HepG2 (cell line): Measurements from ENCODE around the gene ARRDC1. TPM values are rescaled to one million over a fixed set of nuclear protein-coding genes. Genes with fewer than 3 reads are reported as not detected.

Source experiments
- CHCHD3 ChIP-seq: sonication (generic); formaldehyde crosslinking; IDR thresholded peaks from 2 replicates; pipeline ENCODE4 v1.8.0; 2022; ENCODE audit warnings: mild to moderate bottlenecking, missing genetic modification reagents, moderate library complexity
- HOXA7 ChIP-seq: sonication (generic); formaldehyde crosslinking; IDR thresholded peaks from 2 replicates; pipeline ENCODE4 v1.8.1; 2022; ENCODE audit warnings: mild to moderate bottlenecking, missing genetic modification reagents, moderate library complexity
- IKZF1 ChIP-seq: fragments of 450-650 bp; IDR thresholded peaks from 2 replicates; pipeline ENCODE4 v1.7.1; 2016
- TRIM22 ChIP-seq: fragments of 450-650 bp; IDR thresholded peaks from 2 replicates; pipeline ENCODE4 v1.6.1; 2017
- ZBTB33 ChIP-seq: sonication (generic); formaldehyde crosslinking; IDR thresholded peaks from 2 replicates; pipeline ENCODE4 v1.4.0; 2020; ENCODE audit warnings: missing genetic modification reagents
- ZNF160 ChIP-seq: sonication (generic); formaldehyde crosslinking; IDR thresholded peaks from 2 replicates; pipeline ENCODE4 v1.8.0; 2022; ENCODE audit warnings: mild to moderate bottlenecking, inconsistent platforms, missing genetic modification reagents
- ZNF501 ChIP-seq: sonication (generic); formaldehyde crosslinking; IDR thresholded peaks from 2 replicates; pipeline ENCODE4 v1.5.1; 2020; ENCODE audit warnings: mild to moderate bottlenecking, moderate library complexity, missing genetic modification reagents
- ZNF589 ChIP-seq: sonication (generic); formaldehyde crosslinking; conservative IDR thresholded peaks from 2 replicates; pipeline ENCODE4 v1.8.0; 2022; ENCODE audit warnings: mild to moderate bottlenecking, moderate library complexity, missing genetic modification reagents
- ZNF616 ChIP-seq: sonication (generic); formaldehyde crosslinking; IDR thresholded peaks from 2 replicates; pipeline ENCODE4 v1.5.0; 2020; ENCODE audit warnings: low read depth, mild to moderate bottlenecking, missing genetic modification reagents
- polyA plus RNA-seq, 8 experiments: library from polyadenylated mRNA; depleted of rRNA in 3 of 8; stranded (reverse) in 7 of 8; unstranded in 1 of 8; fragments of >200 nt; fragmentation: Illumina TruSeq in 4 of 8; extraction: Trizol in 4 of 8; gene quantifications; 2 replicates each; pipeline versions ENCODE4 v1.2.1 to v1.2.3, GENCODE V29; 2011 to 2016; ENCODE audit warnings: low read depth in 4 of 8, missing spikeins in 1 of 8, mixed read lengths in 1 of 8; ENCODE audit not compliant: insufficient read depth in 1 of 8
- total RNA-seq, 5 experiments: library from RNA; depleted of rRNA; stranded (reverse); fragments of >200 nt; fragmentation: Illumina TruSeq; extraction: Trizol; gene quantifications; 2 replicates each; pipeline ENCODE4 v1.2.3, GENCODE V29; 2016; ENCODE audit warnings: low read depth in 1 of 5
- TF ChIP-seq, protein P1 (sequence below), 2 experiments: sonication (generic) in 1 of 2; formaldehyde crosslinking in 1 of 2; IDR thresholded peaks; 2 replicates each; pipeline versions ENCODE4 v1.6.1 to v1.9.0; 2014 to 2022; ENCODE audit warnings: antibody characterized with exemption in 1 of 2, borderline replicate concordance in 1 of 2, inconsistent platforms in 1 of 2, low read depth in 1 of 2, missing genetic modification reagents in 1 of 2
- TF ChIP-seq, protein P2 (sequence below): sonication (generic); formaldehyde crosslinking; IDR thresholded peaks from 2 replicates; pipeline ENCODE4 v1.5.0; 2020; ENCODE audit warnings: mild to moderate bottlenecking, missing genetic modification reagents
- TF ChIP-seq, protein P3 (sequence below): IDR thresholded peaks from 2 replicates; pipeline ENCODE4 v1.6.1; 2018; ENCODE audit warnings: missing genetic modification reagents
- TF ChIP-seq, protein P4 (sequence below): sonication (generic); formaldehyde crosslinking; IDR thresholded peaks from 2 replicates; pipeline ENCODE4 v1.8.1; 2022; ENCODE audit warnings: mild to moderate bottlenecking, missing genetic modification reagents

Gene ARRDC1
- total and polyA plus RNA-seq, 2 of the 13 experiments (the other 11 are each of a cell fraction or from before 2014, with no cell fraction given), result 21.7 to 44.4 TPM

DNA sequence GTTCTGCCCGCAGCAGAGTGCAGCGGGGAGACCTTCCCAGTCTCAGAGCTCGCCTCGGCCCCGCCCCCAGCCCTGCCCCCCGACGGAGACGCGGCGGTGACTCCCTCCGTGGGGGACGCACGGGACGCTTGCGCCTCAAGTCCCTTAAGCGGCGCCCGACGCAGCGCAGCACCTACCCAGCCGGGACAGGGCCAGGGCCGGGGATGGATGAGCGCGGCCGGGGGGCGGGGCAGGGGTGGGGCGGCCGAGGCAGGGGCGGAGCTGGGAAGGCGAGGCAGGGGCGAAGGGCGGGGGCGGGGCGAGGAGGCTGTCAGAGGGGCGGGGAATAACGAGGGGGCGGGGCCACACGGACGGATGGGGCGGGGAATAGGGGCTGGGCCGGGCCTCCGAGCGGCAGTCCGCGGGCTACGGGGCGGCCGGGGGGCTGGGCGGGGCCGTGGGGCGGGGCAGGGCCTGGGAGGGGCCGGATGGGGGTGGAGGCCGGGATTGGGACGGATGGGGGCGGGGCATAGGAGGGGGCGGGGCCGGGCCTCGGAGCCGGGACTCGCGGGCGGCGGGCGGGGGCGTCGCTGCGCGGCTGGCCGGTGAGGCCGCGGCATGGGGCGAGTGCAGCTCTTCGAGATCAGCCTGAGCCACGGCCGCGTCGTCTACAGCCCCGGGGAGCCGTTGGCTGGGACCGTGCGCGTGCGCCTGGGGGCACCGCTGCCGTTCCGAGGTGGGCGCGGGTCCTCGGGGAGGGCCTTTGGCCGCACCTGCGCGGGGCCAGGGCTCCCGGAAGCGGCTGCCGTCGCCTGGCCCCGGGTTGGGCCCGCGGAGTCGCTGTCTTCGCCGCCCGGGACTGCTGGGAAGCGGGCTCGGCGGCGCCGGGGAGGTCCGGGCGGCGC is at the start of gene ARRDC1 (continued):
- TF ChIP-seq, protein P1, sequence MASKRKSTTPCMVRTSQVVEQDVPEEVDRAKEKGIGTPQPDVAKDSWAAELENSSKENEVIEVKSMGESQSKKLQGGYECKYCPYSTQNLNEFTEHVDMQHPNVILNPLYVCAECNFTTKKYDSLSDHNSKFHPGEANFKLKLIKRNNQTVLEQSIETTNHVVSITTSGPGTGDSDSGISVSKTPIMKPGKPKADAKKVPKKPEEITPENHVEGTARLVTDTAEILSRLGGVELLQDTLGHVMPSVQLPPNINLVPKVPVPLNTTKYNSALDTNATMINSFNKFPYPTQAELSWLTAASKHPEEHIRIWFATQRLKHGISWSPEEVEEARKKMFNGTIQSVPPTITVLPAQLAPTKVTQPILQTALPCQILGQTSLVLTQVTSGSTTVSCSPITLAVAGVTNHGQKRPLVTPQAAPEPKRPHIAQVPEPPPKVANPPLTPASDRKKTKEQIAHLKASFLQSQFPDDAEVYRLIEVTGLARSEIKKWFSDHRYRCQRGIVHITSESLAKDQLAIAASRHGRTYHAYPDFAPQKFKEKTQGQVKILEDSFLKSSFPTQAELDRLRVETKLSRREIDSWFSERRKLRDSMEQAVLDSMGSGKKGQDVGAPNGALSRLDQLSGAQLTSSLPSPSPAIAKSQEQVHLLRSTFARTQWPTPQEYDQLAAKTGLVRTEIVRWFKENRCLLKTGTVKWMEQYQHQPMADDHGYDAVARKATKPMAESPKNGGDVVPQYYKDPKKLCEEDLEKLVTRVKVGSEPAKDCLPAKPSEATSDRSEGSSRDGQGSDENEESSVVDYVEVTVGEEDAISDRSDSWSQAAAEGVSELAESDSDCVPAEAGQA (IDR thresholded peaks at IDR 0.05; ENCODE audit: low read depth), result no peak
- TF ChIP-seq, protein P1 (CRISPR knock-in tag; IDR thresholded peaks at IDR 0.05; ENCODE audit: borderline replicate concordance), result no peak
- TF ChIP-seq HOXA7 (CRISPR knock-in tag) (no peak), ZNF160 (CRISPR knock-in tag) (no peak), ZNF589 (CRISPR knock-in tag) (no peak), ZBTB33 (CRISPR knock-in tag) (no peak), ZNF616 (CRISPR knock-in tag) (no peak), ZNF501 (CRISPR knock-in tag) (no peak), TRIM22 (no peak), CHCHD3 (CRISPR knock-in tag) (no peak), IKZF1 (no peak)
- TF ChIP-seq, protein P2, sequence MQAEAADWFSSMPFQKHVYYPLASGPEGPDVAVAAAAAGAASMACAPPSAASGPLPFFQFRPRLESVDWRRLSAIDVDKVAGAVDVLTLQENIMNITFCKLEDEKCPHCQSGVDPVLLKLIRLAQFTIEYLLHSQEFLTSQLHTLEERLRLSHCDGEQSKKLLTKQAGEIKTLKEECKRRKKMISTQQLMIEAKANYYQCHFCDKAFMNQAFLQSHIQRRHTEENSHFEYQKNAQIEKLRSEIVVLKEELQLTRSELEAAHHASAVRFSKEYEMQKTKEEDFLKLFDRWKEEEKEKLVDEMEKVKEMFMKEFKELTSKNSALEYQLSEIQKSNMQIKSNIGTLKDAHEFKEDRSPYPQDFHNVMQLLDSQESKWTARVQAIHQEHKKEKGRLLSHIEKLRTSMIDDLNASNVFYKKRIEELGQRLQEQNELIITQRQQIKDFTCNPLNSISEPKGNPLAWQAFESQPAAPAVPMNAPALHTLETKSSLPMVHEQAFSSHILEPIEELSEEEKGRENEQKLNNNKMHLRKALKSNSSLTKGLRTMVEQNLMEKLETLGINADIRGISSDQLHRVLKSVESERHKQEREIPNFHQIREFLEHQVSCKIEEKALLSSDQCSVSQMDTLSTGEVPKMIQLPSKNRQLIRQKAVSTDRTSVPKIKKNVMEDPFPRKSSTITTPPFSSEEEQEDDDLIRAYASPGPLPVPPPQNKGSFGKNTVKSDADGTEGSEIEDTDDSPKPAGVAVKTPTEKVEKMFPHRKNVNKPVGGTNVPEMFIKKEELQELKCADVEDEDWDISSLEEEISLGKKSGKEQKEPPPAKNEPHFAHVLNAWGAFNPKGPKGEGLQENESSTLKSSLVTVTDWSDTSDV (CRISPR knock-in tag), result 0 out of 2 replicates have a peak, but pooled peaks have one; percentile 36
- TF ChIP-seq, protein P3, sequence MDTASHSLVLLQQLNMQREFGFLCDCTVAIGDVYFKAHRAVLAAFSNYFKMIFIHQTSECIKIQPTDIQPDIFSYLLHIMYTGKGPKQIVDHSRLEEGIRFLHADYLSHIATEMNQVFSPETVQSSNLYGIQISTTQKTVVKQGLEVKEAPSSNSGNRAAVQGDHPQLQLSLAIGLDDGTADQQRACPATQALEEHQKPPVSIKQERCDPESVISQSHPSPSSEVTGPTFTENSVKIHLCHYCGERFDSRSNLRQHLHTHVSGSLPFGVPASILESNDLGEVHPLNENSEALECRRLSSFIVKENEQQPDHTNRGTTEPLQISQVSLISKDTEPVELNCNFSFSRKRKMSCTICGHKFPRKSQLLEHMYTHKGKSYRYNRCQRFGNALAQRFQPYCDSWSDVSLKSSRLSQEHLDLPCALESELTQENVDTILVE (CRISPR knock-in tag), result no peak
- TF ChIP-seq, protein P4, sequence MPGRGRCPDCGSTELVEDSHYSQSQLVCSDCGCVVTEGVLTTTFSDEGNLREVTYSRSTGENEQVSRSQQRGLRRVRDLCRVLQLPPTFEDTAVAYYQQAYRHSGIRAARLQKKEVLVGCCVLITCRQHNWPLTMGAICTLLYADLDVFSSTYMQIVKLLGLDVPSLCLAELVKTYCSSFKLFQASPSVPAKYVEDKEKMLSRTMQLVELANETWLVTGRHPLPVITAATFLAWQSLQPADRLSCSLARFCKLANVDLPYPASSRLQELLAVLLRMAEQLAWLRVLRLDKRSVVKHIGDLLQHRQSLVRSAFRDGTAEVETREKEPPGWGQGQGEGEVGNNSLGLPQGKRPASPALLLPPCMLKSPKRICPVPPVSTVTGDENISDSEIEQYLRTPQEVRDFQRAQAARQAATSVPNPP, result no peak
